Measurements from ENCODE around the gene FFAR2. TPM values are rescaled to one million over a fixed set of nuclear protein-coding genes. Genes with fewer than 3 reads are reported as not detected.
"Not testable (repeated sequence)": the region's sequence is repeated elsewhere in the genome, so short reads cannot be mapped to it uniquely, and the experiment has no call there.

Gene FFAR2
- total and polyA plus RNA-seq, 2 donors from 2014 or later, result 0.22 TPM; not detected in 1

DNA sequence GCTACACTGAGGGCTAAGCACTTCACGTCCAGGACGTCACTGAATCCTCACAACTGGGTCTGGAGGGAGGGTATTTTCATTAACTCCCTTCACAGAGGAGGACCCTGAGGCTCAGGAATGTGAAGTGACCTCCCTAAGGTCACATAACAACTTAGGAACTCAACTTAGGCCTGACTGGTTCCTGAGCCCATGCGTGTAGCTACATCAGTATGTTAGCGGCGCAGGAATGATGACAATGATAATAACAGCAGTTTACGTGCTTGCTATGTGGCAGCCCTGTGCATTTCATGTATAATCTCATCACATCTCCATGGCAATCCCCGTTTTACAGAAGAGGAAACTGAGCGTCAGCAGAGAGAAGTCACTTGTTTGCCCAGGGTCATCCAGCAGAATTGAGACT, 23.9 kb downstream of the FFAR2 start:
- no peak overlapping the region for H3K9ac ChIP-seq (ENCODE audit: low read length in 3 of 3)
- no peaks in the 10 kb centered on the region for H3K27me3 ChIP-seq (ENCODE audit: control insufficient read depth, insufficient read depth, low read length)
- no peak for FAIRE-seq
- no peak overlapping the region for H3K4me3 ChIP-seq (ENCODE audit: low read length in 3 of 3)
- DNase-seq, result no peak
- no peak overlapping the region for H3K27ac ChIP-seq (ENCODE audit: low read depth in 2 of 2, low read length in 2 of 2)
- TF ChIP-seq, protein P1, sequence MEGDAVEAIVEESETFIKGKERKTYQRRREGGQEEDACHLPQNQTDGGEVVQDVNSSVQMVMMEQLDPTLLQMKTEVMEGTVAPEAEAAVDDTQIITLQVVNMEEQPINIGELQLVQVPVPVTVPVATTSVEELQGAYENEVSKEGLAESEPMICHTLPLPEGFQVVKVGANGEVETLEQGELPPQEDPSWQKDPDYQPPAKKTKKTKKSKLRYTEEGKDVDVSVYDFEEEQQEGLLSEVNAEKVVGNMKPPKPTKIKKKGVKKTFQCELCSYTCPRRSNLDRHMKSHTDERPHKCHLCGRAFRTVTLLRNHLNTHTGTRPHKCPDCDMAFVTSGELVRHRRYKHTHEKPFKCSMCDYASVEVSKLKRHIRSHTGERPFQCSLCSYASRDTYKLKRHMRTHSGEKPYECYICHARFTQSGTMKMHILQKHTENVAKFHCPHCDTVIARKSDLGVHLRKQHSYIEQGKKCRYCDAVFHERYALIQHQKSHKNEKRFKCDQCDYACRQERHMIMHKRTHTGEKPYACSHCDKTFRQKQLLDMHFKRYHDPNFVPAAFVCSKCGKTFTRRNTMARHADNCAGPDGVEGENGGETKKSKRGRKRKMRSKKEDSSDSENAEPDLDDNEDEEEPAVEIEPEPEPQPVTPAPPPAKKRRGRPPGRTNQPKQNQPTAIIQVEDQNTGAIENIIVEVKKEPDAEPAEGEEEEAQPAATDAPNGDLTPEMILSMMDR (IDR thresholded peaks at IDR 0.05; ENCODE audit: borderline replicate concordance, extremely low read depth, insufficient read depth), result no peak
- H3K9me3 ChIP-seq (ENCODE audit: control insufficient read depth in 2 of 3, insufficient read depth in 1 of 3, low read length in 3 of 3), result no peaks in the 10 kb centered on the region
- intact Hi-C loops (cut with DNase I), result no loop called here
- no peaks in the 10 kb centered on the region for H3K36me3 ChIP-seq (ENCODE audit: control insufficient read depth in 2 of 3, insufficient read depth in 3 of 3, low read length in 3 of 3)
- H3K4me1 ChIP-seq (ENCODE audit: control insufficient read depth in 2 of 3, insufficient read depth in 2 of 3, low read depth in 1 of 3, low read length in 3 of 3), result no peaks in the 10 kb centered on the region

DNA sequence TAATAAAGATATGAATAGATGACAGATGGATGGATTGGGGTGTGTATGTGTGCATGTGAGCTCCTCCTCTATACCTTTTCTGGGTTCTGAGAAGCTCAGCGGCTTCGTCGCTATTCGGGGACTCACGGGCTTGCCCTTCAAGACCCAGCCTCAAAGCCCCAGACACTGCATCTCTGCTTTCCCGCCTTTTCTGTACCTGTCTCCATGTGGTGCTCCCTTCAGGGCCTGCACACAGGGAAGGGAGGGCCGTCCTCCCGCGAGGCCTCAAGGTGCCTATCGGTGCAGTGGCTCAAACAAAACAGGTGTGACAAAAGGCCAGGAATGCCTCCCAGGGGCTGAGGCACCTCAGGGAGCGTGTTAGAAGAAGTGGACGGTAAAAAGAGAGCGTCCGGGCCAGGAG, 26.0 kb downstream of the FFAR2 start:
- Histone ChIP-seq H3K27me3 (ENCODE audit: control insufficient read depth, insufficient read depth, low read length) (no peaks in the 10 kb centered on the region), H3K4me3 (ENCODE audit: low read length in 3 of 3) (no peak overlapping the region), H3K27ac (ENCODE audit: low read depth in 2 of 2, low read length in 2 of 2) (no peak overlapping the region), H3K36me3 (ENCODE audit: control insufficient read depth in 2 of 3, insufficient read depth in 3 of 3, low read length in 3 of 3) (no peaks in the 10 kb centered on the region), H3K9ac (ENCODE audit: low read length in 3 of 3) (no peak overlapping the region), H3K4me1 (ENCODE audit: control insufficient read depth in 2 of 3, insufficient read depth in 2 of 3, low read depth in 1 of 3, low read length in 3 of 3) (no peaks in the 10 kb centered on the region), H3K9me3 (ENCODE audit: control insufficient read depth in 2 of 3, insufficient read depth in 1 of 3, low read length in 3 of 3) (no peaks in the 10 kb centered on the region)
- TF ChIP-seq, protein P1 (IDR thresholded peaks at IDR 0.05; ENCODE audit: borderline replicate concordance, extremely low read depth, insufficient read depth), result no peak
- FAIRE-seq, result no peak
- DNase-seq, result no peak
- intact Hi-C loops (cut with DNase I), result no loop called here

DNA sequence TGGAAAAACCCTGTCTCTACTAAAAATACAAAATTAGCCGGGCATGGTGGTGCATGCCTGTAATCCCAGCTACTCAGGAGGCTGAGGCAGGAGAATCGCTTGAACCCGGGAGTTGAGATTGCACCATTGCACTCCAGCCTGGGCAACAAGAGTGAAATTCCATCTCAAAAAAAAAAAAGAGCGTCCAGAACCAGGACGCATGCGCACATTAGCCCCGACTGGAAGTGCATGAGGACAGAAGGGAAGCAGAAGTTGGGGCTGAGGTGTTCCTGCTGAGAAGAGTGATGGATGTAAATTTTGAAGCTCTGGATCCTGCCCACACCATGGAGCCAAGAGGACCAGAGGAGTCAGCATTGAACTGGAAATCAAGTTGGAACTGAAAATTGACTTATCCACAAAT, 26.5 kb downstream of the FFAR2 start:
- DNase-seq; H3K36me3 ChIP-seq (ENCODE audit: control insufficient read depth in 2 of 3, insufficient read depth in 3 of 3, low read length in 3 of 3); H3K4me3 ChIP-seq (ENCODE audit: low read length in 3 of 3); intact Hi-C loops (cut with DNase I); H3K9me3 ChIP-seq (ENCODE audit: control insufficient read depth in 2 of 3, insufficient read depth in 1 of 3, low read length in 3 of 3); H3K27me3 ChIP-seq (ENCODE audit: control insufficient read depth, insufficient read depth, low read length); FAIRE-seq; H3K9ac ChIP-seq (ENCODE audit: low read length in 3 of 3); H3K4me1 ChIP-seq (ENCODE audit: control insufficient read depth in 2 of 3, insufficient read depth in 2 of 3, low read depth in 1 of 3, low read length in 3 of 3); H3K27ac ChIP-seq (ENCODE audit: low read depth in 2 of 2, low read length in 2 of 2): not testable (repeated sequence)

DNA sequence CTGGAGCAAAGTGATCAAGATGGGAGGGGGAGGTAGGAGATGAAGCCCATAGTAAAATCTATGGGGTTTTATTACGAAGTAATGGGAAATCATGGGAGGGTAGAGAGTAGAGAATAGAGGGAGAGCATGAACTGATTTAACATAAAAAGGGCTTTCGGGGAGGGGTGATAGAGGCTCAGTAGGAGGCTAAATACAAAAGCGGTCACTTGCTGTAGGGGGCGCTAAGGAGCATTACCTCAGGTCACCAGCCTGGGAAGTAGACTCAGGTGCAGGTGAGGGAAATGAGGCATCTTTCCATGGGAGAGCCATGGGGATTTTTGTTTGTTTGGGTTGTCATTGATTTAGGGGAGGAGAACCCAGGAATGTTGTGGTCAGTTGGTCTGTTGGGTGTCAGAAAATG, 28.1 kb downstream of the FFAR2 start:
- Histone ChIP-seq H3K4me3 (ENCODE audit: low read length in 3 of 3) (no peak overlapping the region), H3K4me1 (ENCODE audit: control insufficient read depth in 2 of 3, insufficient read depth in 2 of 3, low read depth in 1 of 3, low read length in 3 of 3) (no peaks in the 10 kb centered on the region), H3K9ac (ENCODE audit: low read length in 3 of 3) (no peak overlapping the region), H3K27me3 (ENCODE audit: control insufficient read depth, insufficient read depth, low read length) (no peaks in the 10 kb centered on the region), H3K36me3 (ENCODE audit: control insufficient read depth in 2 of 3, insufficient read depth in 3 of 3, low read length in 3 of 3) (no peaks in the 10 kb centered on the region), H3K9me3 (ENCODE audit: control insufficient read depth in 2 of 3, insufficient read depth in 1 of 3, low read length in 3 of 3) (no peaks in the 10 kb centered on the region), H3K27ac (ENCODE audit: low read depth in 2 of 2, low read length in 2 of 2) (no peak overlapping the region)
- FAIRE-seq (no peak), DNase-seq (no peak)
- intact Hi-C loops (cut with DNase I), result no loop called here
- TF ChIP-seq, protein P1 (IDR thresholded peaks at IDR 0.05; ENCODE audit: borderline replicate concordance, extremely low read depth, insufficient read depth), result no peak
